ENCODE measurements around the gene PEX6. TPM values are rescaled to one million over a fixed set of nuclear protein-coding genes. Genes with fewer than 3 reads are reported as not detected.

The PEX6 gene
- total RNA-seq, 1 donor from 2014 or later: 19.6 TPM

- H3K27me3 ChIP-seq: no peaks in the 10 kb centered on the region
- H3K4me1 ChIP-seq: peaks cover 14% of the 10 kb centered on the region
- no peaks in the 10 kb centered on the region for H3K9me3 ChIP-seq
- TF ChIP-seq, protein P1, sequence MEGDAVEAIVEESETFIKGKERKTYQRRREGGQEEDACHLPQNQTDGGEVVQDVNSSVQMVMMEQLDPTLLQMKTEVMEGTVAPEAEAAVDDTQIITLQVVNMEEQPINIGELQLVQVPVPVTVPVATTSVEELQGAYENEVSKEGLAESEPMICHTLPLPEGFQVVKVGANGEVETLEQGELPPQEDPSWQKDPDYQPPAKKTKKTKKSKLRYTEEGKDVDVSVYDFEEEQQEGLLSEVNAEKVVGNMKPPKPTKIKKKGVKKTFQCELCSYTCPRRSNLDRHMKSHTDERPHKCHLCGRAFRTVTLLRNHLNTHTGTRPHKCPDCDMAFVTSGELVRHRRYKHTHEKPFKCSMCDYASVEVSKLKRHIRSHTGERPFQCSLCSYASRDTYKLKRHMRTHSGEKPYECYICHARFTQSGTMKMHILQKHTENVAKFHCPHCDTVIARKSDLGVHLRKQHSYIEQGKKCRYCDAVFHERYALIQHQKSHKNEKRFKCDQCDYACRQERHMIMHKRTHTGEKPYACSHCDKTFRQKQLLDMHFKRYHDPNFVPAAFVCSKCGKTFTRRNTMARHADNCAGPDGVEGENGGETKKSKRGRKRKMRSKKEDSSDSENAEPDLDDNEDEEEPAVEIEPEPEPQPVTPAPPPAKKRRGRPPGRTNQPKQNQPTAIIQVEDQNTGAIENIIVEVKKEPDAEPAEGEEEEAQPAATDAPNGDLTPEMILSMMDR (IDR thresholded peaks at IDR 0.05): no peak
- TF ChIP-seq POLR2A (IDR thresholded peaks at IDR 0.05) (no peak), POLR2AphosphoS5 (IDR thresholded peaks at IDR 0.05; ENCODE audit: insufficient read depth in 1 of 2, low read depth in 1 of 2) (no peak)
- peaks cover 0 to 27% of the 10 kb centered on the region in 2 donors for H3K36me3 ChIP-seq
- no peak overlapping the region for H3K4me3 ChIP-seq
- DNase-seq (ENCODE audit: extremely low spot score in 2 of 2): no peak
- intact Hi-C loops (cut with DNase I): no loop called here
- no peak overlapping the region for H3K27ac ChIP-seq
Measured at GRCh38 chr6:42963179-42963854, 15.7 kb downstream of the PEX6 start.

DNA sequence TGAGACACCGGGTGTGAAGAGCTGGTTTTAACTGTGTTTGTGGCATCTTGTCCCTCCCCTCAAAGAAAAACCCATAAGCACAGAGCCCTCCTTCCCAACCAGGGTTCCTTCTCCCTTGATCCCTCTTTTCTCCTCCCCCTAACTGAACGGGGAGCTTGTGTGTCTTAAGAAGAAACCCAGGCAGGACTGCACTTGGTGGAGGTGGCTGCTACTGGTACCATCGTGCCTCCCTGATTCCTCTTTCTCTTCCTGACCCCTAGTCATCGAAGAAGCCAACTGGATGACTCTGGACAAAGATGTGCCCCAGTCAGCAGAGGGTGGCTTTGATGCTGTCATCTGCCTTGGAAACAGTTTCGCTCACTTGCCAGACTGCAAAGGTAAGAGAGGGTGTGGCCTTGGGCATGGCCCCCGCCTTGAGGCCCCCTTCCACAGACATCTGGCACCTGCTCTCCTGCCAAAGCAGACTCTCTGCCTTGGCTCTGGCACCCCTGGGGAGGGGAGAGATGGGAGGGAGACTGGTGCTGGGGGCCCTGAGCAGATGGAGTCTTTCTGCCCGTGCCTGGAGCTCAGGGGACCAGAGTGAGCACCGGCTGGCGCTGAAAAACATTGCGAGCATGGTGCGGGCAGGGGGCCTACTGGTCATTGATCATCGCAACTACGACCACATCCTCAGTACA lies 16.3 kb downstream of the PEX6 start:
- H3K27me3 ChIP-seq: no peaks in the 10 kb centered on the region
- intact Hi-C loops (cut with DNase I): no loop called here
- H3K9me3 ChIP-seq: no peaks in the 10 kb centered on the region
- no peak overlapping the region for H3K4me3 ChIP-seq
- peaks cover 0 to 20% of the 10 kb centered on the region in 2 donors for H3K36me3 ChIP-seq
- TF ChIP-seq POLR2A (IDR thresholded peaks at IDR 0.05) (no peak), POLR2AphosphoS5 (IDR thresholded peaks at IDR 0.05; ENCODE audit: insufficient read depth in 1 of 2, low read depth in 1 of 2) (no peak)
- TF ChIP-seq, protein P1 (IDR thresholded peaks at IDR 0.05): no peak
- H3K4me1 ChIP-seq: peaks cover 14% of the 10 kb centered on the region
- DNase-seq (ENCODE audit: extremely low spot score in 2 of 2): no peak
- H3K27ac ChIP-seq: no peak overlapping the region

GRCh38 chr6:42962096-42962495 lies 16.9 kb downstream of the PEX6 start:
- Histone ChIP-seq H3K4me1 (peaks cover 14% of the 10 kb centered on the region), H3K27ac (no peak overlapping the region), H3K4me3 (no peak overlapping the region), H3K9me3 (no peaks in the 10 kb centered on the region), H3K36me3 (peaks cover 0 to 15% of the 10 kb centered on the region in 2 donors), H3K27me3 (no peaks in the 10 kb centered on the region)
- TF ChIP-seq POLR2A (IDR thresholded peaks at IDR 0.05) (no peak), POLR2AphosphoS5 (IDR thresholded peaks at IDR 0.05; ENCODE audit: insufficient read depth in 1 of 2, low read depth in 1 of 2) (no peak)
- TF ChIP-seq, protein P1 (IDR thresholded peaks at IDR 0.05): no peak
- intact Hi-C loops (cut with DNase I): no loop called here
- DNase-seq (ENCODE audit: extremely low spot score in 2 of 2): no peak

DNA sequence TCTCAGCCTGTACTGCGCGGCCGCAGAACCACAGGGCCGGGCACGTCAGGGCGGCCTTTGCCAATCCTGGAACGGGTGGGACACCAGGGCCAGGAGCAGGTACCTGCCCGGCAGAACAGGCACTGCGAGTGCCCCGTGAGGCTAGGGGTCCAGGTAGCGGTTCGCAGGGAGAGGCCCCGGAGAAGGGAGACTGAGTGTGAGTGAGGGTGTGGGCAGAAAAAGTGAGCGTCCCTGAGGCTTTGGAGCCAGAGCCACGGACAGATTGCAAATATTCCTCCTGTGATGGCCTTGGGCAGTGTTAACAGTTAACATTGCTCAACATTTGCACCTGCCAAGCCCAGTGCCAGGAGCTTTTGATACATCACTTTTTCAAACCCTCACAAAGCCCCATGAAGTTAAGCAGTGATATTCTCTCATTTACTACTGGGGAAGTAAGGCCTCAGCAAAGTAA lies 17.9 kb downstream of the PEX6 start:
- peak overlapping the region; percentile 45 to 71 for H3K4me3 ChIP-seq
- peaks cover 0 to 12% of the 10 kb centered on the region in 2 donors for H3K36me3 ChIP-seq
- DNase-seq (ENCODE audit: extremely low spot score in 2 of 2): no peak
- no peak overlapping the region for H3K27ac ChIP-seq
- no peaks in the 10 kb centered on the region for H3K27me3 ChIP-seq
- H3K9me3 ChIP-seq: no peaks in the 10 kb centered on the region
- no peak for TF ChIP-seq POLR2A (IDR thresholded peaks at IDR 0.05)
- TF ChIP-seq, protein P1 (IDR thresholded peaks at IDR 0.05): no peak
- TF ChIP-seq POLR2AphosphoS5 (IDR thresholded peaks at IDR 0.05; ENCODE audit: insufficient read depth in 1 of 2, low read depth in 1 of 2): no peak
- H3K4me1 ChIP-seq: peaks cover 14% of the 10 kb centered on the region
- intact Hi-C loops (cut with DNase I): no loop called here
